GM18858 (cell line): ENCODE data around the gene OR4M1.
"Not testable (repeated sequence)": the region's sequence is repeated elsewhere in the genome, so short reads cannot be mapped to it uniquely, and the experiment has no call there.

ENCODE experiments used
- ATAC-seq: cut with Tn5 transposase; IDR thresholded peaks from one replicate; pipeline ENCODE4 v1.9.1; 2021; ENCODE audit not compliant: unreplicated experiment

The OR4M1 gene

DNA sequence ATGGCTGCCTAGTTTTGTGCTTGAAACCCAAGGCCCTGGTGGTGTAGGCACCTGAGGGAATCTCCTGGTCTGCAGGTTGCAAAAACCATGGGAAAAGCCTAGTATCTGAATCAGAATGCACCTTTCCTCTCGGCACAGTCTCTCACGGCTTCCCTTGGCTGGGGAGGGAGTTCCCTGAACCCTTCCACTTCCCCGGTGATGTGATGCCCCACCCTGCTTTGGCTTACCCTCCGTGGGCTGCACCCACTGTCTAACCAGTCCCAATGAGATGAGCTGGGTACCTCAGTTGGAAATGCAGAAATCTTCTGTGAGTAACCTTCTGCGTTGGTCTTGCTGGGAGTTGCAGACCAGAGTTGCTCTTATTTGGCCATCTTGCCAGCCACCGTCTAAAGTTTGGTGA lies 47.7 kb downstream of the OR4M1 start:
- ATAC-seq, result not testable (repeated sequence)

DNA sequence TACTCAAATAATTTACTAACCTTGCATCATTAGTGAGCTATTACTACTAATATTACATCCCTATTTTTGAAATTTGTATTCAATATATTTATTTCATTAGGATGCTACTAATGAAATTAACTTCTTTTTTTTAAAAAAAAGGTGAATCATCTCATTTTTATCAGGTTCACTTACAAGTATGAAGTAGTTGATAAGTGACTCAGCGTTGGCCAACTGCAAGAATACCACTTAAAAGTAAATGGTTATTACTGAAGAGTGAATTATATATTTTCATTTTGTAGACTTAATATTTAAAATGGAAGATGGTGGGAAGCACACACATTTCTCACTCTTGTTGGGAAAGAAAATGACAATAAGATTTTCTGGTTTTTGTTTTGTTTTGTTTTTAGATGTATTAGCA lies 49.9 kb downstream of the OR4M1 start:
- no peak for ATAC-seq

DNA sequence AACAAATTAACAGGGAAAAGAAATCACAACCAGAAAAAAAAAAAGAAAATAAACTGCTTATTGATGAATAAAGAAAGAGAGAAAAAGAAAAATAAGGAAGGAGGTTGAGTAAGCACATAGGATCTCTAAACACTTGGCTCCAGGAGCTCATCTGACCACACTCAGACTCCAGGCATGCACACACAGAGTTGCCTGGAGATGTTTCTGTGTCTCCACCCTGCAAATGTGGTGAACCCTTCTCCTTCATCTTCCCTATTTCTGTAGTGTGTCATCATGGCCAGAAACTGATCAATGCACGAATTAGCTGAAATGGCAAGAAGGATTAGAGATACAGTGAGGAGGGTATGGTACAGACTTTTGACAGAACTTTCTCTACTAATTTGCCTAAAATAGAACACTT lies 50.5 kb downstream of the OR4M1 start:
- ATAC-seq, result no peak

DNA sequence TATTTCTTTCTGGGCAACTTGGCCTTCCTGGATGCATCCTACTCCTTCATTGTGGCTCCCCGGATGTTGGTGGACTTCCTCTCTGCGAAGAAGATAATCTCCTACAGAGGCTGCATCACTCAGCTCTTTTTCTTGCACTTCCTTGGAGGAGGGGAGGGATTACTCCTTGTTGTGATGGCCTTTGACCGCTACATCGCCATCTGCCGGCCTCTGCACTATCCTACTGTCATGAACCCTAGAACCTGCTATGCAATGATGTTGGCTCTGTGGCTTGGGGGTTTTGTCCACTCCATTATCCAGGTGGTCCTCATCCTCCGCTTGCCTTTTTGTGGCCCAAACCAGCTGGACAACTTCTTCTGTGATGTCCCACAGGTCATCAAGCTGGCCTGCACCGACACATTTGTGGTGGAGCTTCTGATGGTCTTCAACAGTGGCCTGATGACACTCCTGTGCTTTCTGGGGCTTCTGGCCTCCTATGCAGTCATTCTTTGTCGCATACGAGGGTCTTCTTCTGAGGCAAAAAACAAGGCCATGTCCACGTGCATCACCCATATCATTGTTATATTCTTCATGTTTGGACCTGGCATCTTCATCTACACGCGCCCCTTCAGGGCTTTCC lies 54.4 kb downstream of the OR4M1 start:
- not testable (repeated sequence) for ATAC-seq

DNA sequence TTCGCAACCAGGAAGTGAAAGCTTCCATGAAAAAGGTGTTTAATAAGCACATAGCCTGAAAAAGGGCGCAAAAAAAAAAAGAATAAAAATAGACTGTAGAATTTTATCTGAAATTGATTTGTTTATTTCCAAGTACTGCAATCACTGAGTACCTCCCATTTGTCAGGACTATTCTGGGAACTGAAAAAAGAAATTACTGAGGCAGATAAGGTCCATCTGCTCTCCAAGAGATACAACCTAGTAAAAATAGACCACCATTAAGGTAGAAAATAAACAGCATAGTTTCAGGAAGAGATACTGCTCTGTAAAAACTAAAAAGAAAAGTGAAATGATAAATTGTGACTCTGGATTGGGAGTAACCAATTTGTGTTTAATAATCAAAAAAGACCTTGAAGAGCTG lies 55.0 kb downstream of the OR4M1 start:
- ATAC-seq, result no peak
